HL-60 (cell line): ENCODE results near the gene CPTP.

Experiments
- DNase-seq, 2 experiments: peaks; one replicate each; pipeline ENCODE4 v3.0.0-alpha.2; 2010 to 2020; ENCODE audit warnings: low read depth in 1 of 2, low spot score in 1 of 2
- H3K27ac ChIP-seq: fragments of 250-450 bp; sonication (Bioruptor Pico); replicated peaks from 2 replicates; pipeline ENCODE4 v1.5.1; 2020; ENCODE audit warnings: mild to moderate bottlenecking, moderate library complexity
- H3K27me3 ChIP-seq: fragments of 250-450 bp; sonication (Bioruptor Pico); 2 replicates; pipeline ENCODE4 v1.5.1; 2021; ENCODE audit warnings: mild to moderate bottlenecking, moderate library complexity; ENCODE audit not compliant: insufficient read depth, poor library complexity, severe bottlenecking
- H3K4me3 ChIP-seq: replicated peaks from 2 replicates; pipeline ENCODE4 v1.5.1; 2011; ENCODE audit warnings: mild to moderate bottlenecking, control low read depth, low read length; ENCODE audit not compliant: insufficient read depth
- CTCF ChIP-seq: IDR thresholded peaks from one replicate; pipeline ENCODE4 v1.5.1; 2011; ENCODE audit warnings: low read length, control low read depth, inconsistent platforms; ENCODE audit not compliant: insufficient read depth
- GABPA ChIP-seq: IDR thresholded peaks from 2 replicates; pipeline ENCODE4 v1.6.1; 2012; ENCODE audit warnings: low read depth
- POLR2AphosphoS5 ChIP-seq: IDR thresholded peaks from 2 replicates; pipeline ENCODE4 v1.6.1; 2012; ENCODE audit warnings: low read depth
- REST ChIP-seq: IDR thresholded peaks from 2 replicates; pipeline ENCODE4 v1.6.1; 2012; ENCODE audit warnings: low read depth; ENCODE audit not compliant: insufficient replicate concordance
- SPI1 ChIP-seq: IDR thresholded peaks from 2 replicates; pipeline ENCODE4 v1.6.1; 2012; ENCODE audit warnings: low read depth, mild to moderate bottlenecking, borderline replicate concordance
- long read RNA-seq: library from polyadenylated mRNA; unstranded; transcript quantifications from one replicate; pipeline ENCODE4 v2.0.0, GENCODE V29; 2020

The CPTP gene
- long read RNA-seq, partial matches to known transcripts = 0 of 5 reads
- long read RNA-seq, other reads (novel, unspliced or antisense) = 1 of 5 reads

GRCh38 chr1:1324524-1325287, at the start of gene CPTP, which contains the start of gene INTS11:
Gene CPTP, plus strand, starts transcription at chr1:1324802. Its CDS starts 2,109 bp downstream, at chr1:1326911.
Gene INTS11, minus strand, starts transcription at chr1:1324660. Its CDS starts 52 bp downstream, at chr1:1324608.
- Histone ChIP-seq H3K27ac (peak within 1 kb of the TSS; percentile 79), H3K4me3 (peak within 1 kb of the TSS; percentile 93), H3K27me3 (no peaks in the 10 kb centered on the region)
- TF ChIP-seq REST (no peak), GABPA (peak; percentile 81), SPI1 (no peak), POLR2AphosphoS5 (peak; percentile 78; the same call in 1 of the 2 replicates)
- DNase-seq = peak; percentile 87 to 94

GRCh38 chr1:1274931-1275431, 49.6 kb upstream of the CPTP start:
- no peak for DNase-seq
- no peak overlapping the region for H3K27ac ChIP-seq
- no peaks in the 10 kb centered on the region for H3K27me3 ChIP-seq
- no peak for TF ChIP-seq POLR2AphosphoS5
- no peak for TF ChIP-seq GABPA
- no peak for TF ChIP-seq SPI1
- TF ChIP-seq CTCF = no peak
- TF ChIP-seq REST = no peak
- no peak overlapping the region for H3K4me3 ChIP-seq

GRCh38 chr1:1275836-1276235, 48.8 kb upstream of the CPTP start:
- Histone ChIP-seq H3K4me3 (no peak overlapping the region), H3K27me3 (no peaks in the 10 kb centered on the region), H3K27ac (no peak overlapping the region)
- no peak for DNase-seq
- TF ChIP-seq POLR2AphosphoS5 = no peak
- TF ChIP-seq GABPA = no peak
- no peak for TF ChIP-seq REST
- no peak for TF ChIP-seq CTCF
- no peak for TF ChIP-seq SPI1
